Skeletal muscle satellite cell (primary cell): ENCODE results near the gene SFMBT1.

Experiments used
- H3K27me3 ChIP-seq: 2 replicates; pipeline ENCODE4 v1.7.0; 2013; ENCODE audit warnings: low read length; ENCODE audit not compliant: control insufficient read depth, insufficient read depth
- H3K36me3 ChIP-seq: 2 replicates; pipeline ENCODE4 v1.7.0; 2013; ENCODE audit warnings: mild to moderate bottlenecking, control low read depth, low read length; ENCODE audit not compliant: insufficient read depth
- H3K4me1 ChIP-seq: 2 replicates; pipeline ENCODE4 v1.7.0; 2013; ENCODE audit warnings: low read length; ENCODE audit not compliant: control insufficient read depth, insufficient read depth
- H3K4me2 ChIP-seq: 2 replicates; pipeline ENCODE4 v1.7.0; 2013; ENCODE audit warnings: mild to moderate bottlenecking, low read length
- H3K4me3 ChIP-seq: 2 replicates; pipeline ENCODE4 v1.7.0; 2013; ENCODE audit warnings: low read length
- H3K9ac ChIP-seq: 2 replicates; pipeline ENCODE4 v1.7.0; 2013; ENCODE audit warnings: mild to moderate bottlenecking, low read depth, low read length, moderate library complexity
- H3K9me3 ChIP-seq: replicated peaks from 2 replicates; pipeline ENCODE4 v1.7.0; 2013; ENCODE audit warnings: mild to moderate bottlenecking, control low read depth, low read length

The SFMBT1 gene

DNA sequence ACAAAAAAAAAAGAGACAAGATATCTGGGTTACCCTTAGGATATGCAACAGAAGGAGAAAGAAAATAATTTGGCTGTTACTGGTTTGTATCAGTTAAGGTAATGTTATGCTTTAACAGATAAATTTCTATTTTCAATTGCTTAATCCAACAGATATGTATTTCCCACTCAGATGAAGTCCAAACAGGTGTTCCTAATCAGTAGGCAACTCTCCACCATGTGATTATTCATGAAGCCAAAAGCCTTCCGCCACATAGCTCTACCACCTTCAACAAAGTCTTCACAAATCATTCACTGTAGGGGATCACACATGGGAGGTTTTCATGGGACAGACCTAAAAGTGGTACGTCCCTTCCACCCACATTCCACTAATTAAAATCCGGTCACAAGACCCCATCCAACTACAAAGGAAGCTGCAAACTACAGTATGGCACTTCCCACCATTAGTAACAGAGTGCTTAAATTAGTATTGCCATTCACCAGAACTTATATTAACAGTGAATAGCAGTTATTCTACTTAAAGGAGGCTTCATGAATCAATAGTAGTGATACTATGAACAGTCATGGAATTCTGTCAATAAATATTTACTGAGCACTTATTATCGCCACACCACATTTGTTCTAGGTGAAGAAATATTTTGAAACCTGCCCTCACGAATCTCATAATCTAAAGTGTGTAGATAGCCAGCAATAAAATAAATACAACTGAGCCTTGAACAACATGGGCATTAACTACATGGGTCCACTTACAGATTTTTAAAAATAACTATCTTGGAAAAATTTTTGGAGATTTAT, 66.5 kb downstream of the SFMBT1 start:
- Histone ChIP-seq H3K36me3 (no peaks in the 10 kb centered on the region), H3K9ac (no peak overlapping the region), H3K4me3 (no peak overlapping the region), H3K4me1 (no peaks in the 10 kb centered on the region), H3K27me3 (no peaks in the 10 kb centered on the region), H3K9me3 (no peaks in the 10 kb centered on the region), H3K4me2 (no peak overlapping the region)

DNA sequence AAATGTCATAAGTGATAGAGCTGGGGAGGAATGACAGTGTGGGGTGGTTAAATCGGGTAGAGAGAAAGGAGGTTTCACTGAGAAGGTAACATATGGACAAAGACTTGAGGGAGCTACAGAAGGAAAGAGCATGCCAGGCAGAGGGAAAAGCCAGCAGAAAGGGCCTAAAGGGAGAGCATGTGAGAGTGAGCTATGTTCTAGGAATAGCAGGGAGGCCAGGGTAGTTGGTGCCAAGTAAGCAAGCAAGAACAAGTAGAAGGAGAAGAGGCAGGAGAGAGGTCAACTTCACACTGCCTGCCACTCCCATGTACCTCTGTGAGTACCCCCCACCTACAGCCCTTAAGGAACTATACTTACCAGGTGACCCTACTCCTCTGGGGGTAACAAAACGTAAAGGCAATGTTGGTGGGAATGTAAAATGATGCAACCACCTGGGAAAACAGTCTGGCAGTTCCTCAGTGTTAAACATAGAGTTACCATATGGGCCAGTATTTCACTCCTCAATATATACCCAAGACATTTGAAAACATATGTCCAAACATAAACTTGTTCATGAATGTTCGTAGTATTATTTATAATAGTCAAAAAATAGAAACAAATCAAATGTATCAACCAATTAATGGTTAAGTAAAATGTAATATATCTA, 67.6 kb downstream of the SFMBT1 start:
- Histone ChIP-seq H3K4me1 (no peaks in the 10 kb centered on the region), H3K36me3 (no peaks in the 10 kb centered on the region), H3K9me3 (no peaks in the 10 kb centered on the region), H3K4me3 (no peak overlapping the region), H3K4me2 (no peak overlapping the region), H3K9ac (no peak overlapping the region), H3K27me3 (no peaks in the 10 kb centered on the region)

GRCh38 chr3:52973806-52974205, 72.1 kb downstream of the SFMBT1 start:
- Histone ChIP-seq H3K9ac (no peak overlapping the region), H3K36me3 (no peaks in the 10 kb centered on the region), H3K4me3 (no peak overlapping the region), H3K4me2 (no peak overlapping the region), H3K4me1 (no peaks in the 10 kb centered on the region), H3K9me3 (no peaks in the 10 kb centered on the region), H3K27me3 (no peaks in the 10 kb centered on the region)

GRCh38 chr3:52971895-52972294, 74.0 kb downstream of the SFMBT1 start:
- Histone ChIP-seq H3K9me3 (no peaks in the 10 kb centered on the region), H3K36me3 (no peaks in the 10 kb centered on the region), H3K4me1 (no peaks in the 10 kb centered on the region), H3K4me3 (no peak overlapping the region), H3K4me2 (no peak overlapping the region), H3K27me3 (no peaks in the 10 kb centered on the region), H3K9ac (no peak overlapping the region)

GRCh38 chr3:52967398-52967797, 78.5 kb downstream of the SFMBT1 start:
- no peaks in the 10 kb centered on the region for H3K9me3 ChIP-seq
- H3K4me2 ChIP-seq: no peak overlapping the region
- no peaks in the 10 kb centered on the region for H3K36me3 ChIP-seq
- H3K4me1 ChIP-seq: no peaks in the 10 kb centered on the region
- no peak overlapping the region for H3K4me3 ChIP-seq
- H3K9ac ChIP-seq: no peak overlapping the region
- H3K27me3 ChIP-seq: no peaks in the 10 kb centered on the region

DNA sequence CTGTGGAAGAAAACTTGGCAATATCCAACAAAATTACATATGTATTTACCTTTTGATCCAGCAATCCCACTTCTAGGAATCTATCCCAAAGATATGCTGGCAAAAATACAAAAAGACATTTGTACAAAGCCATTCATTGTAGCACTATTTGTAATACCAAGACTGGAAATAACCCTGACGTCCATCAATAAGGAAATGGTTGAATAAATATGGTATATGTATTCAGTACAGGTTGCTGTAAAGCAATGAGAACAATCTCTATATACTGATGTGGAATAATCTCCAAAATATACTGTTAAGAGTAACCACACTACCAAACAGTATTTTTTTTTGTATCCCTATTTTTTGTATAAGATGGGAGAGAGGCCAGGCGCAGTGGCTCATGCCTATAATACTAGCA, 83.7 kb downstream of the SFMBT1 start:
- H3K36me3 ChIP-seq: no peaks in the 10 kb centered on the region
- no peak overlapping the region for H3K9ac ChIP-seq
- H3K4me2 ChIP-seq: no peak overlapping the region
- H3K4me1 ChIP-seq: no peaks in the 10 kb centered on the region
- H3K27me3 ChIP-seq: no peaks in the 10 kb centered on the region
- H3K4me3 ChIP-seq: no peak overlapping the region
- H3K9me3 ChIP-seq: no peaks in the 10 kb centered on the region

DNA sequence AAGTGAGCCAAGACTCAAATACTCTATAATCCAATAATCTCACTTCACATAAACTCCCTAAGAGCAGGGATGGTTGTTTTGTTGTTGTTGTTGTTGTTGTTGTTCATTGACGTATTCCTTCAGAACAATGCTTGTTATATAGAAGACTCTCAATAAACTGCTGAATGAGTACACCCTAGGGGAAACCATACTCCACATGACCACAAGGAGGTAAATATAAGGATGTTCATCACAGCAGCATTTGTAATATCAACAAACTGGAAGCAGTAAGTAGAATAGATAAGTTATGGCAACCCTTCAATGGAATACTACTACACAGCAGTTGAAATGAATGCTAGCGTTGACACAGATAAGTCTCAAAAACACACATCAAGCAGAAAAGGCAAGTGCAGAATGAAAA, 86.1 kb downstream of the SFMBT1 start:
- no peaks in the 10 kb centered on the region for H3K4me1 ChIP-seq
- H3K27me3 ChIP-seq: no peaks in the 10 kb centered on the region
- H3K9me3 ChIP-seq: no peaks in the 10 kb centered on the region
- no peak overlapping the region for H3K9ac ChIP-seq
- H3K4me3 ChIP-seq: no peak overlapping the region
- H3K4me2 ChIP-seq: no peak overlapping the region
- H3K36me3 ChIP-seq: no peaks in the 10 kb centered on the region

GRCh38 chr3:52939600-52939999, 106.3 kb downstream of the SFMBT1 start:
- no peak overlapping the region for H3K4me2 ChIP-seq
- no peaks in the 10 kb centered on the region for H3K4me1 ChIP-seq
- H3K9ac ChIP-seq: no peak overlapping the region
- H3K27me3 ChIP-seq: no peaks in the 10 kb centered on the region
- no peaks in the 10 kb centered on the region for H3K36me3 ChIP-seq
- H3K9me3 ChIP-seq: no peaks in the 10 kb centered on the region
- H3K4me3 ChIP-seq: no peak overlapping the region

GRCh38 chr3:52934630-52935530, 111.0 kb downstream of the SFMBT1 start:
- H3K4me1 ChIP-seq: no peaks in the 10 kb centered on the region
- no peaks in the 10 kb centered on the region for H3K9me3 ChIP-seq
- no peak overlapping the region for H3K9ac ChIP-seq
- no peaks in the 10 kb centered on the region for H3K36me3 ChIP-seq
- H3K4me2 ChIP-seq: no peak overlapping the region
- H3K4me3 ChIP-seq: no peak overlapping the region
- no peaks in the 10 kb centered on the region for H3K27me3 ChIP-seq

- Histone ChIP-seq H3K36me3 (peaks cover 4% of the 10 kb centered on the region), H3K4me2 (no peak overlapping the region), H3K4me1 (no peaks in the 10 kb centered on the region), H3K9ac (no peak overlapping the region), H3K4me3 (no peak overlapping the region), H3K27me3 (no peaks in the 10 kb centered on the region), H3K9me3 (no peaks in the 10 kb centered on the region)
These were observed 114.0 kb downstream of the SFMBT1 start for GRCh38 chr3:52931889-52932288.

GRCh38 chr3:52931328-52931727, 114.5 kb downstream of the SFMBT1 start:
- H3K9me3 ChIP-seq: no peaks in the 10 kb centered on the region
- no peaks in the 10 kb centered on the region for H3K27me3 ChIP-seq
- no peak overlapping the region for H3K9ac ChIP-seq
- peaks cover 4% of the 10 kb centered on the region for H3K36me3 ChIP-seq
- no peak overlapping the region for H3K4me3 ChIP-seq
- no peaks in the 10 kb centered on the region for H3K4me1 ChIP-seq
- no peak overlapping the region for H3K4me2 ChIP-seq
